GM19239 (cell line): ENCODE measurements around the gene GNA14.
"Not testable (repeated sequence)": the region's sequence is repeated elsewhere in the genome, so short reads cannot be mapped to it uniquely, and the experiment has no call there.

ENCODE experiments used
- DNase-seq: peaks from one replicate; pipeline ENCODE4 v3.0.0; 2011; ENCODE audit warnings: low spot score; ENCODE audit not compliant: insufficient read length
- FAIRE-seq: peaks from 2 replicates; lab custom pipeline; 2011; peaks lifted over from hg19 to GRCh38; lab: Jason Lieb, UNC

The GNA14 gene

GRCh38 chr9:77648234-77649108, at the start of gene GNA14:
Gene GNA14, minus strand, starts transcription at chr9:77648322. Its CDS starts 529 bp downstream, at chr9:77647793.
- DNase-seq (no peak), FAIRE-seq (no peak)

GRCh38 chr9:77697238-77697984, 49.3 kb upstream of the GNA14 start:
- FAIRE-seq: no peak
- DNase-seq: no peak

- not testable (repeated sequence) for DNase-seq, FAIRE-seq
Observed at GRCh38 chr9:77690723-77691122, 42.6 kb upstream of the GNA14 start.

GRCh38 chr9:77690119-77690518, 42.0 kb upstream of the GNA14 start:
- not testable (repeated sequence) for FAIRE-seq, DNase-seq

GRCh38 chr9:77687737-77688136, 39.6 kb upstream of the GNA14 start:
- not testable (repeated sequence) for FAIRE-seq, DNase-seq

GRCh38 chr9:77680581-77680980, 32.5 kb upstream of the GNA14 start:
- FAIRE-seq (no peak), DNase-seq (no peak)

GRCh38 chr9:77679661-77680368, 31.7 kb upstream of the GNA14 start:
- no peak for FAIRE-seq
- DNase-seq: no peak

- no peak for DNase-seq
- FAIRE-seq: no peak
Observed at GRCh38 chr9:77679088-77679487, 31.0 kb upstream of the GNA14 start.

GRCh38 chr9:77677957-77678535, 29.9 kb upstream of the GNA14 start:
- no peak for FAIRE-seq
- no peak for DNase-seq

- FAIRE-seq (no peak), DNase-seq (no peak)
Observed at GRCh38 chr9:77677397-77677796, 29.3 kb upstream of the GNA14 start.

GRCh38 chr9:77673941-77674791, 26.0 kb upstream of the GNA14 start:
- FAIRE-seq (no peak), DNase-seq (no peak)

GRCh38 chr9:77672183-77672582, 24.1 kb upstream of the GNA14 start:
- no peak for FAIRE-seq
- DNase-seq: no peak

- DNase-seq (no peak), FAIRE-seq (no peak)
Observed at GRCh38 chr9:77667151-77667550, 19.0 kb upstream of the GNA14 start.

GRCh38 chr9:77663754-77664153, 15.6 kb upstream of the GNA14 start:
- FAIRE-seq (no peak), DNase-seq (no peak)

GRCh38 chr9:77661566-77662085, 13.5 kb upstream of the GNA14 start:
- DNase-seq: no peak
- no peak for FAIRE-seq

- DNase-seq (no peak), FAIRE-seq (no peak)
Observed at GRCh38 chr9:77659926-77660325, 11.8 kb upstream of the GNA14 start.

GRCh38 chr9:77651203-77651602, 3.1 kb upstream of the GNA14 start:
- FAIRE-seq: no peak
- no peak for DNase-seq

GRCh38 chr9:77649109-77649812, 1.1 kb upstream of the GNA14 start:
- FAIRE-seq: no peak
- no peak for DNase-seq
